Upper lobe of left lung (tissue), 6 donors: Measurements from ENCODE around the gene ABAT. TPM values are rescaled to one million over a fixed set of nuclear protein-coding genes. Genes with fewer than 3 reads are reported as not detected.

Experiments
- ATAC-seq, 2 donors: fragments of 200-7000 bp; cut with Tn5 transposase; one replicate each; pipeline ENCODE4 v1.9.1; 2022; ENCODE audit warnings: mild to moderate bottlenecking in 2 of 2, moderate library complexity in 2 of 2; ENCODE audit not compliant: low FRiP score in 2 of 2
- DNase-seq, 2 donors: peaks; one replicate each; pipeline ENCODE4 v3.0.0-alpha.2; 2019 to 2020
- H3K27ac ChIP-seq, 4 donors: fragments of 200-600 bp; sonication (generic); one replicate each; pipeline ENCODE4 v1.5.1; 2016 to 2019
- H3K27me3 ChIP-seq, 4 donors: fragments of 200-600 bp; sonication (generic); one replicate each; pipeline ENCODE4 v1.5.1; 2017 to 2019
- H3K36me3 ChIP-seq, 4 donors: fragments of 200-600 bp; sonication (generic); one replicate each; pipeline ENCODE4 v1.5.1; 2016 to 2019
- H3K4me1 ChIP-seq, 4 donors: fragments of 200-600 bp; sonication (generic); one replicate each; pipeline ENCODE4 v1.5.1; 2018 to 2019
- H3K4me3 ChIP-seq, 4 donors: fragments of 200-600 bp; sonication (generic); one replicate each; pipeline ENCODE4 v1.5.1; 2017 to 2019; ENCODE audit warnings: mild to moderate bottlenecking in 2 of 4, moderate library complexity in 1 of 4
- H3K9me3 ChIP-seq, 4 donors: fragments of 200-600 bp; sonication (generic); one replicate each; pipeline ENCODE4 v1.5.1; 2018 to 2019
- CTCF ChIP-seq, 6 experiments: fragments of 450-650 bp in 4 of 6; fragments of 200-600 bp in 2 of 6; sonication (generic) in 2 of 6; IDR thresholded peaks; one replicate each; pipeline ENCODE4 v1.5.1; 2016 to 2019; ENCODE audit warnings: antibody characterized with exemption in 6 of 6
- EP300 ChIP-seq, 4 donors: sonication (generic); formaldehyde crosslinking; IDR thresholded peaks; one replicate each; pipeline ENCODE4 v1.5.1; 2017; ENCODE audit warnings: antibody characterized with exemption in 4 of 4, control low read depth in 2 of 4
- POLR2A ChIP-seq, 4 donors: fragments of 450-650 bp; IDR thresholded peaks; one replicate each; pipeline ENCODE4 v1.5.1; 2016 to 2017; ENCODE audit warnings: antibody characterized with exemption in 4 of 4, mild to moderate bottlenecking in 2 of 4
- POLR2AphosphoS5 ChIP-seq, 2 donors: sonication (generic); formaldehyde crosslinking; IDR thresholded peaks; one replicate each; pipeline ENCODE4 v1.5.1; 2017; ENCODE audit warnings: antibody characterized with exemption in 2 of 2
- WGBS, 2 donors: methylation state at CpG; one replicate each; pipeline ENCODE4 v1.1.5; 2017 to 2018; 5-methylcytosine and 5-hydroxymethylcytosine counted together
- total RNA-seq, 6 donors: library from RNA; depleted of rRNA in 4 of 6; stranded (reverse); fragments of >200 nt in 4 of 6; gene quantifications; one replicate each; pipeline versions ENCODE4 v1.1.0 to v1.2.1, GENCODE V29; 2016 to 2021
- donor health status: DM: no; HTN: no; CAD: no; lungs with moderate emphysema.
- donor health status: DM: no; HTN: yes; CAD: no; lungs with severe emphysema.

ABAT gene
- total RNA-seq, 6 donors from 2014 or later = 4.7 to 22.0 (median 9.1) TPM

GRCh38 chr16:8718851-8719680 lies 44.6 kb downstream of the ABAT start:
- 61 to 76% methylated on average over 19 of the region's 19 CpGs for WGBS, 2 donors
- ATAC-seq = no peak
- Histone ChIP-seq H3K4me1 (no peaks in the 10 kb centered on the region), H3K27ac (no peak overlapping the region), H3K36me3 (no peaks in the 10 kb centered on the region), H3K4me3 (no peak overlapping the region), H3K9me3 (peaks cover 0 to 8% (median 4%) of the 10 kb centered on the region in 4 donors), H3K27me3 (no peaks in the 10 kb centered on the region)
- DNase-seq = no peak
- TF ChIP-seq POLR2AphosphoS5 (IDR thresholded peaks at IDR 0.05) (no peak), CTCF (IDR thresholded peaks at IDR 0.05) (no peak), POLR2A (IDR thresholded peaks at IDR 0.05) (no peak), EP300 (IDR thresholded peaks at IDR 0.05) (no peak)

- Histone ChIP-seq H3K27me3 (no peaks in the 10 kb centered on the region), H3K27ac (no peak overlapping the region), H3K4me1 (no peaks in the 10 kb centered on the region), H3K36me3 (no peaks in the 10 kb centered on the region), H3K4me3 (no peak overlapping the region), H3K9me3 (peaks cover 0 to 8% (median 4%) of the 10 kb centered on the region in 4 donors)
- WGBS, 2 donors = 53 to 57% methylated on average over 14 of the region's 14 CpGs
- DNase-seq = no peak
- TF ChIP-seq POLR2AphosphoS5 (IDR thresholded peaks at IDR 0.05) (no peak), POLR2A (IDR thresholded peaks at IDR 0.05) (no peak), CTCF (IDR thresholded peaks at IDR 0.05) (no peak), EP300 (IDR thresholded peaks at IDR 0.05) (no peak)
- peak in 1 of 2 donors; percentile 67 for ATAC-seq
Measured at GRCh38 chr16:8720080-8720966, 45.9 kb downstream of the ABAT start.

- no peak for ATAC-seq
- no peak for TF ChIP-seq POLR2AphosphoS5 (IDR thresholded peaks at IDR 0.05)
- TF ChIP-seq EP300 (IDR thresholded peaks at IDR 0.05) = no peak
- TF ChIP-seq CTCF (IDR thresholded peaks at IDR 0.05) = no peak
- TF ChIP-seq POLR2A (IDR thresholded peaks at IDR 0.05) = no peak
Measured at GRCh38 chr16:8720967-8721308, 46.5 kb downstream of the ABAT start.

GRCh38 chr16:8721336-8722024 lies 47.1 kb downstream of the ABAT start:
- Histone ChIP-seq H3K27me3 (no peaks in the 10 kb centered on the region), H3K9me3 (peaks cover 0 to 8% (median 4%) of the 10 kb centered on the region in 4 donors), H3K4me3 (no peak overlapping the region), H3K27ac (no peak overlapping the region), H3K36me3 (no peaks in the 10 kb centered on the region), H3K4me1 (no peaks in the 10 kb centered on the region)
- WGBS, 2 donors = 71 to 76% methylated on average over 14 of the region's 14 CpGs
- ATAC-seq (peak in 1 of 2 donors; percentile 44), DNase-seq (no peak)
- TF ChIP-seq POLR2AphosphoS5 (IDR thresholded peaks at IDR 0.05) (no peak), POLR2A (IDR thresholded peaks at IDR 0.05) (no peak), CTCF (IDR thresholded peaks at IDR 0.05) (no peak), EP300 (IDR thresholded peaks at IDR 0.05) (no peak)

More at GRCh38 chr16:8720967-8721308, 46.5 kb downstream of the ABAT start:
- H3K27ac ChIP-seq = no peak overlapping the region
- no peaks in the 10 kb centered on the region for H3K27me3 ChIP-seq
- H3K36me3 ChIP-seq = no peaks in the 10 kb centered on the region
- H3K9me3 ChIP-seq = peaks cover 0 to 8% (median 4%) of the 10 kb centered on the region in 4 donors
- WGBS, 2 donors = 67 to 81% methylated on average over 3 of the region's 3 CpGs
- H3K4me3 ChIP-seq = no peak overlapping the region
- no peaks in the 10 kb centered on the region for H3K4me1 ChIP-seq
- DNase-seq = no peak
